Cardiac muscle cell (in vitro differentiated cells and primary cell): Measurements from ENCODE around the gene MAN2B2. TPM values are rescaled to one million over a fixed set of nuclear protein-coding genes. Genes with fewer than 3 reads are reported as not detected.

Experiments
- DNase-seq, 2 donors: peaks; one replicate each; pipeline versions ENCODE4 v3.0.0 to v3.0.0-alpha.2; 2010 to 2017; ENCODE audit warnings: low read depth in 1 of 2, low spot score in 1 of 2
- H3K27ac ChIP-seq: fragments of 200-600 bp; sonication (generic); 2 replicates; pipeline ENCODE4 v1.5.1; 2016
- H3K27me3 ChIP-seq: fragments of 200-600 bp; sonication (generic); 2 replicates; pipeline ENCODE4 v1.6.0; 2016; ENCODE audit warnings: control low read depth
- H3K36me3 ChIP-seq: fragments of 200-600 bp; sonication (generic); 2 replicates; pipeline ENCODE4 v1.5.1; 2016; ENCODE audit warnings: control low read depth
- H3K4me1 ChIP-seq: fragments of 200-600 bp; sonication (generic); 2 replicates; pipeline ENCODE4 v1.8.1; 2017; ENCODE audit warnings: low read depth, mild to moderate bottlenecking, mixed run types
- H3K4me3 ChIP-seq: fragments of 200-600 bp; sonication (generic); 2 replicates; pipeline ENCODE4 v1.5.1; 2016; ENCODE audit warnings: mild to moderate bottlenecking
- H3K9me3 ChIP-seq: fragments of 200-600 bp; sonication (generic); 2 replicates; pipeline ENCODE4 v1.5.1; 2017; ENCODE audit warnings: low read depth, mild to moderate bottlenecking, control low read depth
- polyA plus RNA-seq: library from polyadenylated mRNA; unstranded; fragments of >200 nt; fragmentation: Nextera tagmentation; extraction: Ambion mirVana; gene quantifications from 2 replicates; pipeline ENCODE4 v1.2.1, GENCODE V29; 2016
- total RNA-seq: library from RNA; depleted of rRNA; stranded (reverse); fragments of >200 nt; gene quantifications from 2 replicates; pipeline ENCODE4 v1.2.3, GENCODE V29; 2016
- TF ChIP-seq, protein P1 (sequence below): IDR thresholded peaks from 2 replicates; pipeline ENCODE4 v1.5.1; 2012; ENCODE audit warnings: low read depth, mild to moderate bottlenecking, low read length

MAN2B2 gene
- 8.2 and 10.2 TPM in 2 replicates for total RNA-seq
- 4.4 and 5.4 TPM in 2 replicates for polyA plus RNA-seq

DNA sequence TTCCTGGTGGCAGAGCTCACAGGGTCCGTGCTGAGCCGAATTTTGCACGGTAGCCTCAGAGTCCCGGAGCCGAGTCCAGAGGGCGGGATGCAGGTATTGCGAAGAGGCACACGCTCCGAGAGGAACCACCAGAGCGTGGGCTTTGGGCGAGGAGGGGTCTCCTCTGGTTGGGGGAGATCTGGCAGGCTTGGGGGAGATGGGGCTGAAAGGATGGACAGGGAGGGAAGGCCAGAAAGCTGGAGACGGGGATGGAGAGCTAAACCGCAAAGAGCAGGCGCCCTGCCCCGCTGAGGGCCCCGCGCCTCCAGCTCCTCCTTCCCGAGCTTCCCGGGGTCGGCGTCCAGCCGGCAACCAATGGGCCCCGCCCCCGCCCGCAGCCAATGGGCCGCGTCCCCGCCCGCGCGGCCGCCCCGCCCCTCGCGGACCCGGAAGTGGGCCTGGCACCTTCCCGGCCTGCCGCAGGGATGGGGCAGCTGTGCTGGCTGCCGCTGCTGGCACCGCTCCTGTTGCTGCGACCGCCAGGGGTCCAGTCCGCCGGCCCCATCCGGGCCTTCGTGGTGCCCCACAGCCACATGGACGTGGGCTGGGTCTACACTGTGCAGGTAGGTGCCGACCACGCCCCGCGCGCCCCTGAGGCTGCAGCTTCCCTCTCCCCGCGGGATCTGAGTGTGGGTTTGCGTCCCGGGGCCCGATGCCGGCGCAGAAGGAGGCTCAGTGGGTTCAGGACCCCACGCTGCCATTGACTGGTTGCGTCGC lies at the start of gene MAN2B2:
TSS of gene MAN2B2 (plus strand) at position 443 of the 756 bp plus-strand sequence. CDS start at position 465, 22 bp downstream.
- Histone ChIP-seq H3K4me1 (no peaks in the 10 kb centered on the region), H3K36me3 (peaks cover 6% of the 10 kb centered on the region), H3K27me3 (no peaks in the 10 kb centered on the region), H3K27ac (no peak within 1 kb of the TSS), H3K9me3 (no peaks in the 10 kb centered on the region), H3K4me3 (peak within 1 kb of the TSS; percentile 50)
- TF ChIP-seq, protein P1, sequence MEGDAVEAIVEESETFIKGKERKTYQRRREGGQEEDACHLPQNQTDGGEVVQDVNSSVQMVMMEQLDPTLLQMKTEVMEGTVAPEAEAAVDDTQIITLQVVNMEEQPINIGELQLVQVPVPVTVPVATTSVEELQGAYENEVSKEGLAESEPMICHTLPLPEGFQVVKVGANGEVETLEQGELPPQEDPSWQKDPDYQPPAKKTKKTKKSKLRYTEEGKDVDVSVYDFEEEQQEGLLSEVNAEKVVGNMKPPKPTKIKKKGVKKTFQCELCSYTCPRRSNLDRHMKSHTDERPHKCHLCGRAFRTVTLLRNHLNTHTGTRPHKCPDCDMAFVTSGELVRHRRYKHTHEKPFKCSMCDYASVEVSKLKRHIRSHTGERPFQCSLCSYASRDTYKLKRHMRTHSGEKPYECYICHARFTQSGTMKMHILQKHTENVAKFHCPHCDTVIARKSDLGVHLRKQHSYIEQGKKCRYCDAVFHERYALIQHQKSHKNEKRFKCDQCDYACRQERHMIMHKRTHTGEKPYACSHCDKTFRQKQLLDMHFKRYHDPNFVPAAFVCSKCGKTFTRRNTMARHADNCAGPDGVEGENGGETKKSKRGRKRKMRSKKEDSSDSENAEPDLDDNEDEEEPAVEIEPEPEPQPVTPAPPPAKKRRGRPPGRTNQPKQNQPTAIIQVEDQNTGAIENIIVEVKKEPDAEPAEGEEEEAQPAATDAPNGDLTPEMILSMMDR = no peak
- DNase-seq = peak; percentile 82 to 92

DNA sequence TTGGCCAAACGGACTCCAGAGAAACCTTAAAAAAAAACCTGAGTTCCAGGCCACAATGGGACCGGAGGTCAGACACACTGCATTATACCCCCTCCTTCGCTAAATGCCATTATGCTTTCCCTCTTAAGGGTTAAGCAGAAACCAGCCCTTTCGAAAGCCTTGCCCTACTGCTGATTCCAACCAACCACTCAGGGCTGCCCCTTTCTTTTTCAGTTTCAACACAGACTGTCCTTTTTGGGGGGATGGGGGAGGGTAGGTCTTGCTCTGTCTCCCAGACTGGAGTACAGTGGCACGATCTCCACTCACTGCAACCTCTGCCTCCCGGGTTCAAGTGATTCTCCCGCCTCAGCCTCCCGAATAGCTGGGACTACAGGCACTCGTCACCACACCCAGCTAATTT lies 49.5 kb upstream of the MAN2B2 start:
- Histone ChIP-seq H3K4me1 (no peaks in the 10 kb centered on the region), H3K9me3 (no peaks in the 10 kb centered on the region), H3K27ac (no peak overlapping the region), H3K36me3 (no peaks in the 10 kb centered on the region), H3K4me3 (no peak overlapping the region), H3K27me3 (no peaks in the 10 kb centered on the region)
- DNase-seq = no peak
- TF ChIP-seq, protein P1 = no peak

GRCh38 chr4:6526156-6526555 lies 48.8 kb upstream of the MAN2B2 start:
- Histone ChIP-seq H3K36me3 (no peaks in the 10 kb centered on the region), H3K27me3 (no peaks in the 10 kb centered on the region), H3K4me1 (no peaks in the 10 kb centered on the region), H3K27ac (no peak overlapping the region), H3K4me3 (no peak overlapping the region), H3K9me3 (no peaks in the 10 kb centered on the region)
- DNase-seq = no peak
- TF ChIP-seq, protein P1 = no peak

GRCh38 chr4:6526671-6527091 lies 48.3 kb upstream of the MAN2B2 start:
- Histone ChIP-seq H3K9me3 (no peaks in the 10 kb centered on the region), H3K27me3 (no peaks in the 10 kb centered on the region), H3K4me1 (no peaks in the 10 kb centered on the region), H3K4me3 (no peak overlapping the region), H3K27ac (no peak overlapping the region), H3K36me3 (no peaks in the 10 kb centered on the region)
- no peak for DNase-seq
- TF ChIP-seq, protein P1 = no peak

DNA sequence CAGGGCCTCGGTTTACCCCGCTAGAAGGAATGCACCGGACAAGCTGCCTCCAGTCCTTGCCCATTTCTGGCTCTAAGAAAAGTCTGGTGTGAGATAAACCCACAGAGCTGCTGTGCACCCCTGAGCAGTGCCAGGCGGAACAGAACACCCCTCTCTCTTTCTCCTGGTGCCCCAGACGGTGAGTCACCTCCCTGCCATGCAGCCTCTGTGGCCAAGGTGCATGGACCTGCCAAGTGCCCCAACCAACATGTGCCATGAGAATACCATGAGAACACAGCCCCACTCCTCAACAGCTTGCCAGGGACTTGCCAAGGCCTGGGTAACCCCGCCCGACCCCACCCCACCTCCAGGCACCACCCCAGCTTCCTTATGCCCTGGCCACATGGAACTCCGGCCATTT lies 47.7 kb upstream of the MAN2B2 start:
- DNase-seq = no peak

More for the DNA sequence above, 47.7 kb upstream of the MAN2B2 start:
- Histone ChIP-seq H3K36me3 (no peaks in the 10 kb centered on the region), H3K4me1 (no peaks in the 10 kb centered on the region), H3K9me3 (no peaks in the 10 kb centered on the region), H3K4me3 (no peak overlapping the region), H3K27ac (no peak overlapping the region), H3K27me3 (no peaks in the 10 kb centered on the region)
- TF ChIP-seq, protein P1 = no peak
